T-cell (primary cell): ENCODE results near the gene TRIM69. TPM values are rescaled to one million over a fixed set of nuclear protein-coding genes. Genes with fewer than 3 reads are reported as not detected.
"Not testable (repeated sequence)": the region's sequence is repeated elsewhere in the genome, so short reads cannot be mapped to it uniquely, and the experiment has no call there.

ENCODE experiments used
- ATAC-seq, 4 experiments: fragments of 200-7000 bp in 3 of 4; fragments of 150-1000 bp in 1 of 4; cut with Tn5 transposase; replicated peaks in 1 of 4; 1 replicate in 3 of 4; 2 replicates in 1 of 4; pipeline ENCODE4 v1.10.0; 2021; ENCODE audit warnings: moderate library complexity in 3 of 4, mild to moderate bottlenecking in 2 of 4, moderate number of reproducible peaks in 1 of 4
- CTCF ChIA-PET, 2 donors: fragments of 300-600 bp; sonication (Branson Sonifier 250); formaldehyde crosslinking; loops; one replicate each; lab custom pipeline; 2022; ENCODE audit warnings: antibody characterized with exemption in 2 of 2; lab: Charles Lee
- POLR2A ChIA-PET, 2 donors: fragments of 300-600 bp; sonication (Branson Sonifier 250); formaldehyde crosslinking; loops; one replicate each; lab custom pipeline; 2022; ENCODE audit warnings: antibody characterized with exemption in 2 of 2; lab: Charles Lee
- DNase-seq, 35 experiments: peaks; one replicate each; pipeline versions ENCODE4 v3.0.0 to v3.0.0-alpha.2; 2013 to 2023
- H3K27ac ChIP-seq: one replicate; pipeline ENCODE4 v1.5.1; 2013; ENCODE audit warnings: low read length
- H3K27me3 ChIP-seq, 2 experiments: replicated peaks in 1 of 2; 1 replicate in 1 of 2; 2 replicates in 1 of 2; pipeline versions ENCODE4 v1.6.1 to v1.7.0; 2013; ENCODE audit warnings: low read length in 1 of 2, mixed read lengths in 1 of 2; ENCODE audit not compliant: control insufficient read depth in 2 of 2, insufficient read depth in 2 of 2; ENCODE audit errors: extremely low read depth in 1 of 2
- H3K36me3 ChIP-seq, 2 donors: 1 replicate in 1 of 2; 2 replicates in 1 of 2; pipeline versions ENCODE4 v1.6.1 to v1.7.0; 2013; ENCODE audit warnings: low read length in 1 of 2; ENCODE audit not compliant: control insufficient read depth in 2 of 2, insufficient read depth in 1 of 2; ENCODE audit errors: extremely low read depth in 1 of 2
- H3K4me1 ChIP-seq, 2 experiments: 1 replicate in 1 of 2; 2 replicates in 1 of 2; pipeline versions ENCODE4 v1.6.1 to v1.7.0; 2013; ENCODE audit warnings: low read length in 2 of 2, mixed read lengths in 1 of 2; ENCODE audit not compliant: insufficient read depth in 2 of 2, control insufficient read depth in 1 of 2; ENCODE audit errors: extremely low read depth in 1 of 2
- H3K4me3 ChIP-seq, 2 donors: 1 replicate in 1 of 2; 2 replicates in 1 of 2; pipeline versions ENCODE4 v1.5.1 to v1.7.0; 2013; ENCODE audit warnings: mild to moderate bottlenecking in 2 of 2, low read length in 1 of 2, moderate library complexity in 1 of 2; ENCODE audit not compliant: control insufficient read depth in 1 of 2; ENCODE audit errors: extremely low read depth in 1 of 2
- H3K9me3 ChIP-seq: 2 replicates; pipeline ENCODE4 v1.7.0; 2013
- H3K27ac Mint-ChIP-seq, 2 donors: one replicate each; pipeline ENCODE4 v1.8.0; 2020 to 2021; ENCODE audit warnings: mild to moderate bottlenecking in 2 of 2, mixed read lengths in 2 of 2
- H3K27me3 Mint-ChIP-seq, 2 donors: one replicate each; pipeline ENCODE4 v1.8.0; 2021 to 2022; ENCODE audit warnings: mixed read lengths in 2 of 2
- H3K36me3 Mint-ChIP-seq: one replicate; pipeline ENCODE4 v1.8.0; 2021; ENCODE audit warnings: mixed read lengths
- H3K4me1 Mint-ChIP-seq, 3 donors: one replicate each; pipeline ENCODE4 v1.8.0; 2020 to 2022; ENCODE audit warnings: mixed read lengths in 3 of 3, mild to moderate bottlenecking in 1 of 3
- H3K4me3 Mint-ChIP-seq, 3 donors: one replicate each; pipeline ENCODE4 v1.8.0; 2020 to 2022; ENCODE audit warnings: mild to moderate bottlenecking in 3 of 3, mixed read lengths in 3 of 3, moderate library complexity in 3 of 3
- H3K9me3 Mint-ChIP-seq, 3 donors: one replicate each; pipeline ENCODE4 v1.8.0; 2020 to 2022; ENCODE audit warnings: mixed read lengths in 3 of 3
- WGBS: methylation state at CpG from one replicate; pipeline ENCODE4 v1.1.5; 2013; ENCODE audit warnings: missing lambda C conversion rate; ENCODE audit not compliant: insufficient coverage; 5-methylcytosine and 5-hydroxymethylcytosine counted together
- total RNA-seq, 35 experiments: library from RNA in 6 of 35; stranded (reverse) in 6 of 35; fragments of 120-200 nt in 1 of 35; gene quantifications; one replicate each; pipeline versions ENCODE4 v1.2.1 to v1.2.4 and lab custom pipeline; 2013 to 2026

TRIM69 gene
- total RNA-seq, 5 donors from 2014 or later (not counting 1 experiment from before 2014, with no cell fraction given) = 21.5 to 56.9 (median 42.9) TPM

DNA sequence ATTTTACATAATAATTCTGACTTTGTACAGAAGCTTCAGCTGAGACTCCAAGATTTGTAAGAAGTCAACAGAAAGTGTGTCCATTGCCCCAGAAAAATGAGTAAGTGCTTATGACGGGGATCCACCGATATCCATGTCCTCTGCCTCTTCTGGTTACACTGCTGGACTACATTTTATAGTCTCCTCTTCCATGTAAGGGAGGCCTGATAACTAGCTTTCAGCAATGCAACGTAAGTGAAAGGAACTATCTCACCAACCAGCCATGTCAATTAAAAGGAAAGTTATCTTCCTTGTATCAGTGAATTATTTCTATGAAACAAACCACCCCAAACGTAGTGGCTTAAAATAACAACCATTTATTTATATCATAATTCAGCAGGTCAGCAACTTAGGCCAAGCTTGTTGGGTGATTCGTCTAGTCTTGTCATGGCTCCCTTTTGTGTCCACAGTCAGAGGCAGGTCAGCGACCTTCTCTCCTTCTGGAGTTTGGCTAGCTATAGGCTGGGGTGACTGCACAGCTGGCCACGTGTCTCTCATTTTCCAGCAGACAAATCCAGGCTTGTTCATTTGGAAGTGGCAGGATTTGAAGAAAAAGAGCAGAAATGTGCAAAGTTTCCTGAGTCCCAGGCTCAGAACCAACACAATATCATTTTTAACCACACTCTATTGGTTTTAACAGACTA, 44.9 kb downstream of the TRIM69 start:
- H3K4me1 ChIP-seq = peaks cover 0 to 12% of the 10 kb centered on the region in 2 experiments
- no peak overlapping the region for H3K4me3 Mint-ChIP-seq
- H3K27ac ChIP-seq = no peak overlapping the region
- no peaks in the 10 kb centered on the region for H3K36me3 ChIP-seq
- H3K27me3 Mint-ChIP-seq = no peaks in the 10 kb centered on the region
- H3K27ac Mint-ChIP-seq = peak overlapping the region in 1 of 2 donors; percentile 25
- H3K36me3 Mint-ChIP-seq = no peaks in the 10 kb centered on the region
- no peaks in the 10 kb centered on the region for H3K9me3 Mint-ChIP-seq
- ChIA-PET POLR2A (no interaction called here), CTCF (interaction anchor here in 1 of 2 donors (0.6 to 1.3 kb wide), 2 partner anchors 184 to 203 kb away, joined by 3 to 8 read pairs; no protein-coding TSS in a partner anchor)
- no peaks in the 10 kb centered on the region for H3K9me3 ChIP-seq
- no peaks in the 10 kb centered on the region for H3K27me3 ChIP-seq
- ATAC-seq = no peak
- no peak for DNase-seq
- peaks cover 7 to 13% (median 8%) of the 10 kb centered on the region in 3 donors for H3K4me1 Mint-ChIP-seq
- no peak overlapping the region for H3K4me3 ChIP-seq
- WGBS = 91% methylated on average over 3 of the region's 7 CpGs

DNA sequence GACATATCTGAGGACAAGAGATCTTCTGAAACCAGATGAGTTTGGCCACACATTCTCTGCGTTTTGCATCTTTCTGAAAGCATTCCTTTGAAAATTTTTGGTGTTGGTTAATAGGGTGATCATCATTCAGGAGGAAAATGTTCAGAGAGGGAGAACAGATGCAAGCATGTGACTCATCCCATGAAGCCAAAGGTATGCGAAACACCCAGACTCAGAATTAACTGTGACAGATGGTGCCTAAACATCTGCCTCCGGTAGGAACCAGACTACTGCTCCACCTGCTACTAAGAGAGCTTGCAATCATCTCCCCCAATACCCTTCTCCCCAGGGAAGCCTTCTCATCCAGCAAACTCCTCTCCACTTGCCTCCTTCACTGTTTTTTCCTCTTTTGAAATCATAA, 46.2 kb downstream of the TRIM69 start:
- Histone ChIP-seq H3K27ac (no peak overlapping the region), H3K36me3 (no peaks in the 10 kb centered on the region), H3K4me1 (peaks cover 0 to 12% of the 10 kb centered on the region in 2 experiments), H3K9me3 (no peaks in the 10 kb centered on the region), H3K27me3 (no peaks in the 10 kb centered on the region), H3K4me3 (no peak overlapping the region)
- Mint-ChIP-seq H3K36me3 (no peaks in the 10 kb centered on the region), H3K27me3 (no peaks in the 10 kb centered on the region), H3K27ac (peak overlapping the region in 1 of 2 donors; percentile 8), H3K4me3 (no peak overlapping the region), H3K9me3 (no peaks in the 10 kb centered on the region), H3K4me1 (peaks cover 7 to 13% (median 8%) of the 10 kb centered on the region in 3 donors)
- POLR2A ChIA-PET = interaction anchor here in 1 of 2 donors (0.5 kb wide), 1 partner anchor 46 kb away, joined by 3 read pairs; the partner anchor contains the start of gene TRIM69
- ATAC-seq (no peak), DNase-seq (no peak)
- 94% methylated on average over 3 of the region's 3 CpGs for WGBS
- CTCF ChIA-PET = interaction anchor here in 1 of 2 donors (0.7 kb wide), 1 partner anchor 185 kb away, joined by 3 read pairs; no protein-coding TSS in a partner anchor

DNA sequence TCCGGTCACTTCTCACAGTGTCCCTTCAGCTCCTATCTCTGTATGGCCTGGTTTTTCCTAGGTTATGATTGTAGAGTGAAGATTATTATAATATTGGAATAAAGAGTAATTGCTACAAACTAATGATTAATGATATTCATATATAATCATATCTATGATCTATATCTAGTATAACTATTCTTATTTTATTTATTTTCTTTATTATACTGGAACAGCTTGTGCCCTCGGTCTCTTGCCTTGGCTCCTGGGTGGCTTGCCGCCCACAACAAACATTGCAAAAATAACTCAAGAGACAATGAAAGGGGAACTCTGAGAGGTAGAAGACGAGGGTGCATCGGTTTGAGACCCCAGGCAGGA, 48.6 kb downstream of the TRIM69 start:
- H3K36me3 Mint-ChIP-seq, H3K27me3 ChIP-seq, H3K9me3 Mint-ChIP-seq, DNase-seq, ATAC-seq, H3K27me3 Mint-ChIP-seq, H3K36me3 ChIP-seq, H3K9me3 ChIP-seq, POLR2A ChIA-PET: not testable (repeated sequence)
- H3K27ac ChIP-seq = peak overlapping the region; percentile 93
- CTCF ChIA-PET = interaction anchor here in 1 of 2 donors (2.1 kb wide), 1 partner anchor 122 kb away, joined by 13 read pairs; the partner anchor contains the start of gene SPG11
- peaks cover 0 to 12% of the 10 kb centered on the region in 2 experiments for H3K4me1 ChIP-seq
- no CpG with 5 or more reads among the region's 5 CpGs for WGBS
- Mint-ChIP-seq H3K4me1 (peaks cover 8 to 18% (median 11%) of the 10 kb centered on the region in 3 donors), H3K27ac (peak overlapping the region; percentile 94 to 98), H3K4me3 (peak overlapping the region; percentile 93 to 95 (median 94))
- peak overlapping the region; percentile 78 to 89 for H3K4me3 ChIP-seq

DNA sequence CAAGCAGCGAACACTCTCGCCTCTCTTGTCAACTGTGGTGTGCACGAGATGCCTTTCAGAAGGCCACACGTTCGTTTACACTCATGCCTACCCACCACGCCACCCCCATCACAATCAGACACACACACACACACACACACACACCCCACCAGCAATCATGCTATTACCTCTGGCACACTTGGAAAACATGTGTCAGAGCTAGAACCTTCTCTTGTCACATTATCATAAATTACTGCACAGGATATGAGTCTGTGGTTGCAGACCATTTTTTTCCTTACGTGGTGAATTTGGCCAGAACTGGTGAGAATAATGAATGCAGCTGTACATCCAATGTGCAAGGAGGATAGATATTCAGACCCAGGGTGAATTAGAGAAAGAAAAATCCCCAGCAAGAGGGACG, 52.4 kb downstream of the TRIM69 start:
- Mint-ChIP-seq H3K9me3 (no peaks in the 10 kb centered on the region), H3K36me3 (no peaks in the 10 kb centered on the region), H3K4me3 (no peak overlapping the region), H3K27ac (no peak overlapping the region), H3K4me1 (peaks cover 8 to 15% (median 11%) of the 10 kb centered on the region in 3 donors), H3K27me3 (no peaks in the 10 kb centered on the region)
- POLR2A ChIA-PET = interaction anchor here in 1 of 2 donors (0.6 kb wide), 1 partner anchor 233 kb away, joined by 4 read pairs; no protein-coding TSS in a partner anchor
- Histone ChIP-seq H3K4me1 (peaks cover 0 to 11% of the 10 kb centered on the region in 2 experiments), H3K36me3 (no peaks in the 10 kb centered on the region), H3K9me3 (no peaks in the 10 kb centered on the region), H3K27ac (no peak overlapping the region), H3K4me3 (no peak overlapping the region), H3K27me3 (no peaks in the 10 kb centered on the region)
- ATAC-seq = no peak
- CTCF ChIA-PET = interaction anchor here in 1 of 2 donors (0.6 to 1.1 kb wide), 3 partner anchors 19 to 228 kb away, joined by 3 to 4 read pairs (median 3); no protein-coding TSS in a partner anchor
- DNase-seq = peak in 2 of 35 experiments; percentile 7 to 12
- 62% methylated on average over 6 of the region's 8 CpGs for WGBS

DNA sequence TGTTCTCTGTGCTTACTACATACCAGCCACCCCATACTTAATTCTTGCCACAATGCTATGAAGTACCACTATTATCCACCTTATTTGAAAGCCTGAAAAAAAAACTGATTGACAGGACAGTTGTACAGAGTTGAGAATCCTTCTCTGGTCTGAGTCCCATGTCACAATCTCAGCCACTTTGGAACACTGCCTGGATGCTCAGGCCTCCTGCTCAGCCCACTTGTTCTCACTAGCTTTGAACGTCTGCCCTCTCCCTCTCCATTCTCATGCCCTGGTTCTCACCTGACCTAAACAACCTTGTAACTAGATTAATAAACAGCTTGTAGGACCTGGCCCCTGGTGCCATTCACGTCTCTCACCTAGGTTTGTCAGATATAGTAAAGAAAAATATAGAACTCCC, 53.9 kb downstream of the TRIM69 start:
- no peak for ATAC-seq
- POLR2A ChIA-PET = interaction anchor here in 1 of 2 donors (0.6 kb wide), 1 partner anchor 14 kb away, joined by 14 read pairs; no protein-coding TSS in a partner anchor
- H3K27ac Mint-ChIP-seq = no peak overlapping the region
- H3K27me3 ChIP-seq = no peaks in the 10 kb centered on the region
- no peak overlapping the region for H3K4me3 ChIP-seq
- peaks cover 0 to 5% (median 5%) of the 10 kb centered on the region in 3 donors for H3K4me1 Mint-ChIP-seq
- no peaks in the 10 kb centered on the region for H3K36me3 ChIP-seq
- H3K36me3 Mint-ChIP-seq = no peaks in the 10 kb centered on the region
- no CpG with 5 or more reads among the region's 2 CpGs for WGBS
- H3K4me1 ChIP-seq = peaks cover 0 to 1% of the 10 kb centered on the region in 2 experiments
- no peaks in the 10 kb centered on the region for H3K27me3 Mint-ChIP-seq
- H3K27ac ChIP-seq = no peak overlapping the region
- DNase-seq = no peak
- no peak overlapping the region for H3K4me3 Mint-ChIP-seq
- no peaks in the 10 kb centered on the region for H3K9me3 ChIP-seq
- H3K9me3 Mint-ChIP-seq = no peaks in the 10 kb centered on the region
- CTCF ChIA-PET = interaction anchor here in 1 of 2 donors (0.8 to 0.9 kb wide), 2 partner anchors 126 to 197 kb away, joined by 3 read pairs; partner anchors contain the start of gene SPG11

GRCh38 chr15:44790656-44791055, 54.3 kb downstream of the TRIM69 start:
- ChIA-PET POLR2A (interaction anchor here in 1 of 2 donors (0.6 kb wide), 1 partner anchor 15 kb away, joined by 14 read pairs; no protein-coding TSS in a partner anchor), CTCF (interaction anchor here in 1 of 2 donors (0.8 to 0.9 kb wide), 2 partner anchors 127 to 198 kb away, joined by 3 read pairs; partner anchors contain the start of gene SPG11)
- H3K36me3 ChIP-seq = no peaks in the 10 kb centered on the region
- H3K27me3 ChIP-seq = no peaks in the 10 kb centered on the region
- no peak overlapping the region for H3K27ac ChIP-seq
- Mint-ChIP-seq H3K36me3 (no peaks in the 10 kb centered on the region), H3K27me3 (no peaks in the 10 kb centered on the region), H3K4me3 (no peak overlapping the region), H3K9me3 (no peaks in the 10 kb centered on the region), H3K27ac (no peak overlapping the region), H3K4me1 (peaks cover 0 to 5% (median 5%) of the 10 kb centered on the region in 3 donors)
- no CpG with 5 or more reads among the region's 3 CpGs for WGBS
- H3K4me1 ChIP-seq = no peaks in the 10 kb centered on the region
- ATAC-seq = no peak
- H3K4me3 ChIP-seq = no peak overlapping the region
- no peaks in the 10 kb centered on the region for H3K9me3 ChIP-seq
- no peak for DNase-seq
